ENCODE data around the gene GRID1.

DNA sequence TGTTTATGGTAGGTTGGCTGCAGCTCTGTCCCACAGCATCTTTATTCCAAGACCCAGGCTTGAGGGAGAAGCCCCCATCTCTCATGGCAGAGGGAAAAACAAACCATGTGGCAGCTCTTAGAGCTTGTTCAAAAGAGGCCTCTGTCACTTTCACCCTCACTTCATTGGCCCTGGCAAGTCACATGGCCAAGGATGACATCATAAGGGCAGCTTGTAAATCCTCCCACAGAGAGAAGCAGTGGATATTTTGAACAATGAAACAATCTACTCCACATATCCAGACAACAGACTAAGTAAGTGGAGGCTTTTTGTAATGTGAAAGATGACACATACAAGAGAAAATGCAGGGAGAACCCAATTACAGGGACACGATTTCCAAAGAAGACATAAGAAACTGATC is 108.1 kb downstream of the GRID1 start:
- TF ChIP-seq, protein P1, sequence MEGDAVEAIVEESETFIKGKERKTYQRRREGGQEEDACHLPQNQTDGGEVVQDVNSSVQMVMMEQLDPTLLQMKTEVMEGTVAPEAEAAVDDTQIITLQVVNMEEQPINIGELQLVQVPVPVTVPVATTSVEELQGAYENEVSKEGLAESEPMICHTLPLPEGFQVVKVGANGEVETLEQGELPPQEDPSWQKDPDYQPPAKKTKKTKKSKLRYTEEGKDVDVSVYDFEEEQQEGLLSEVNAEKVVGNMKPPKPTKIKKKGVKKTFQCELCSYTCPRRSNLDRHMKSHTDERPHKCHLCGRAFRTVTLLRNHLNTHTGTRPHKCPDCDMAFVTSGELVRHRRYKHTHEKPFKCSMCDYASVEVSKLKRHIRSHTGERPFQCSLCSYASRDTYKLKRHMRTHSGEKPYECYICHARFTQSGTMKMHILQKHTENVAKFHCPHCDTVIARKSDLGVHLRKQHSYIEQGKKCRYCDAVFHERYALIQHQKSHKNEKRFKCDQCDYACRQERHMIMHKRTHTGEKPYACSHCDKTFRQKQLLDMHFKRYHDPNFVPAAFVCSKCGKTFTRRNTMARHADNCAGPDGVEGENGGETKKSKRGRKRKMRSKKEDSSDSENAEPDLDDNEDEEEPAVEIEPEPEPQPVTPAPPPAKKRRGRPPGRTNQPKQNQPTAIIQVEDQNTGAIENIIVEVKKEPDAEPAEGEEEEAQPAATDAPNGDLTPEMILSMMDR (IDR thresholded peaks at IDR 0.05), result no peak
- TF ChIP-seq POLR2A (IDR thresholded peaks at IDR 0.05), result no peak
